GM12878 (cell line): ENCODE results near the gene COQ8B. TPM values are rescaled to one million over a fixed set of nuclear protein-coding genes. Genes with fewer than 3 reads are reported as not detected.

Experiments
- ATAC-seq: fragments of 200-7000 bp; cut with Tn5 transposase; 3 replicates; pipeline ENCODE4 v1.9.1; 2020; ENCODE audit warnings: mild to moderate bottlenecking, moderate library complexity
- BruUV-seq: library from RNA; stranded (reverse); fragments of 400-500 nt; replicated peaks from 2 replicates; lab custom pipeline; 2021; lab: Mats Ljungman, UMichigan
- CTCF ChIA-PET: fragments of 300-600 bp; sonication (Branson Sonifier 250); formaldehyde crosslinking; extraction: SDS; loops from one replicate; lab custom pipeline; 2021; ENCODE audit warnings: inconsistent platforms; lab: Yijun Ruan, JAX
- POLR2A ChIA-PET: fragments of 350-600 bp; formaldehyde crosslinking; extraction: SDS; loops from one replicate; lab custom pipeline; 2021; ENCODE audit warnings: inconsistent platforms; lab: Charles Lee
- RAD21 ChIA-PET: fragments of 300-600 bp; sonication (Branson Sonifier 250); formaldehyde crosslinking; loops from one replicate; lab custom pipeline; 2023; ENCODE audit warnings: antibody characterized with exemption; ENCODE audit not compliant: unreplicated experiment; lab: Charles Lee
- SMC1A ChIA-PET: fragments of 300-600 bp; sonication (Branson Sonifier 250); formaldehyde crosslinking; loops from one replicate; lab custom pipeline; 2023; ENCODE audit not compliant: unreplicated experiment, uncharacterized antibody; lab: Charles Lee
- DNase-seq: peaks from one replicate; pipeline ENCODE4 v3.0.0-alpha.2; 2011; ENCODE audit warnings: low read depth, low spot score
- FAIRE-seq: peaks from 3 replicates; lab custom pipeline; 2011; peaks lifted over from hg19 to GRCh38; lab: Jason Lieb, UNC
- H2AFZ ChIP-seq: 2 replicates; pipeline ENCODE4 v1.6.0; 2011; ENCODE audit warnings: low read depth, low read length, control low read depth; ENCODE audit not compliant: control insufficient read depth
- H3K27ac ChIP-seq: 2 replicates; pipeline ENCODE4 v1.5.1; 2011; ENCODE audit warnings: control low read depth; ENCODE audit not compliant: control insufficient read depth, insufficient read depth
- H3K27me3 ChIP-seq, 2 experiments: replicated peaks in 1 of 2; 2 replicates each; pipeline versions ENCODE4 v1.6.0 to v1.6.1; 2011; ENCODE audit warnings: low read length in 1 of 2; ENCODE audit not compliant: control insufficient read depth in 2 of 2, insufficient read depth in 2 of 2
- H3K36me3 ChIP-seq, 2 experiments: 2 replicates each; pipeline ENCODE4 v1.5.1; 2011; ENCODE audit warnings: low read length in 1 of 2; ENCODE audit not compliant: control insufficient read depth in 2 of 2, insufficient read depth in 2 of 2
- H3K4me1 ChIP-seq: 2 replicates; pipeline ENCODE4 v1.6.1; 2011; ENCODE audit warnings: mild to moderate bottlenecking, low read length, moderate library complexity, mixed read lengths; ENCODE audit not compliant: control insufficient read depth, insufficient read depth
- H3K4me2 ChIP-seq: 2 replicates; pipeline ENCODE4 v1.6.0; 2011; ENCODE audit warnings: control low read depth; ENCODE audit not compliant: control insufficient read depth, insufficient read depth
- H3K4me3 ChIP-seq: fragments of 200-600 bp; sonication (generic); 2 replicates; pipeline ENCODE4 v1.5.1; 2016
- H3K79me2 ChIP-seq: 2 replicates; pipeline ENCODE4 v1.6.0; 2011; ENCODE audit warnings: low read length; ENCODE audit not compliant: control insufficient read depth, insufficient read depth
- H3K9ac ChIP-seq: 2 replicates; pipeline ENCODE4 v1.8.0; 2011; ENCODE audit warnings: low read length, control low read depth, mixed read lengths; ENCODE audit not compliant: control insufficient read depth, insufficient read depth
- H3K9me3 ChIP-seq: replicated peaks from 3 replicates; pipeline ENCODE4 v1.5.1; 2011; ENCODE audit warnings: mild to moderate bottlenecking, low read length; ENCODE audit not compliant: control insufficient read depth, insufficient read depth
- H4K20me1 ChIP-seq: 2 replicates; pipeline ENCODE4 v1.6.0; 2011; ENCODE audit not compliant: control insufficient read depth, insufficient read depth
- BCL11A ChIP-seq: IDR thresholded peaks from 2 replicates; pipeline ENCODE4 v1.6.1; 2011; ENCODE audit warnings: low read depth, low read length
- CEBPB ChIP-seq, 2 experiments: fragments of 150-350 bp in 1 of 2; IDR thresholded peaks; 2 replicates each; pipeline ENCODE4 v1.6.1; 2012 to 2014; ENCODE audit warnings: low read depth in 2 of 2, low read length in 2 of 2, borderline replicate concordance in 1 of 2, inconsistent platforms in 1 of 2
- E2F4 ChIP-seq: IDR thresholded peaks from 2 replicates; pipeline ENCODE4 v1.6.1; 2012; ENCODE audit warnings: low read depth, low read length, improper control_type of control experiment
- KAT2A ChIP-seq: conservative IDR thresholded peaks from 2 replicates; pipeline ENCODE4 v1.6.1; 2011; ENCODE audit warnings: low read depth, low read length; ENCODE audit not compliant: control insufficient read depth
- MEF2A ChIP-seq: IDR thresholded peaks from 2 replicates; pipeline ENCODE4 v1.6.1; 2011; ENCODE audit warnings: low read depth, mild to moderate bottlenecking, low read length, moderate library complexity; ENCODE audit not compliant: insufficient read depth
- NKRF ChIP-seq: fragments of 450-650 bp; conservative IDR thresholded peaks from 2 replicates; pipeline ENCODE4 v1.6.1; 2017; ENCODE audit warnings: mild to moderate bottlenecking, moderate library complexity
- RAD21 ChIP-seq: IDR thresholded peaks from 2 replicates; pipeline ENCODE4 v1.6.1; 2011; ENCODE audit warnings: mild to moderate bottlenecking, low read depth, low read length, moderate library complexity; ENCODE audit not compliant: insufficient read depth
- RAD51 ChIP-seq: fragments of 450-650 bp; IDR thresholded peaks from 2 replicates; pipeline ENCODE4 v1.6.1; 2016; ENCODE audit warnings: moderate library complexity, mild to moderate bottlenecking, inconsistent platforms
- RELA ChIP-seq: fragments of 450-650 bp; IDR thresholded peaks from 2 replicates; pipeline ENCODE4 v1.8.0; 2014; ENCODE audit warnings: borderline replicate concordance; ENCODE audit not compliant: partially characterized antibody
- RFX5 ChIP-seq: IDR thresholded peaks from 2 replicates; pipeline ENCODE4 v1.6.1; 2011; ENCODE audit warnings: low read depth, low read length, improper control_type of control experiment
- SMAD5 ChIP-seq: IDR thresholded peaks from 2 replicates; pipeline ENCODE4 v1.6.1; 2016; ENCODE audit warnings: antibody characterized with exemption, low read depth
- TBL1XR1 ChIP-seq: IDR thresholded peaks from 2 replicates; pipeline ENCODE4 v1.6.1; 2012; ENCODE audit warnings: low read depth, low read length, improper control_type of control experiment
- WGBS: methylation state at CpG from one replicate; pipeline ENCODE4 v1.1.6; 2016; ENCODE audit warnings: low lambda C conversion rate; ENCODE audit not compliant: insufficient replicate concordance, insufficient coverage; ENCODE audit errors: missing lambda C conversion rate; 5-methylcytosine and 5-hydroxymethylcytosine counted together
- in situ Hi-C: fragments of 300-500 bp; cut with MboI; formaldehyde crosslinking; loops from 9 replicates; pipeline ENCODE4 v1.14.3; 2018; ENCODE audit warnings: mixed read lengths
- intact Hi-C: fragments of 100-400 bp; cut with micrococcal nuclease; formaldehyde crosslinking; loops from one replicate; pipeline ENCODE4 v1.14.2; 2022; ENCODE audit not compliant: unreplicated experiment
- polyA plus RNA-seq, 11 experiments: library from polyadenylated mRNA; depleted of rRNA in 4 of 11; unstranded in 6 of 11; stranded (reverse) in 5 of 11; fragments of >200 nt; fragmentation: Nextera tagmentation in 4 of 11; fragmentation: Illumina TruSeq in 1 of 11; extraction: Ambion mirVana in 4 of 11; extraction: Trizol in 1 of 11; gene quantifications; 1 replicate in 1 of 11; 2 replicates in 10 of 11; pipeline versions ENCODE4 v1.2.1 to v1.2.3, GENCODE V29; 2011 to 2016; ENCODE audit warnings: inconsistent platforms in 2 of 11, missing spikeins in 2 of 11, low read depth in 1 of 11
- total RNA-seq, 4 experiments: library from RNA; depleted of rRNA in 3 of 4; stranded (reverse); fragments of >200 nt in 3 of 4; fragmentation: Illumina TruSeq in 1 of 4; extraction: Trizol in 1 of 4; gene quantifications; 2 replicates each; pipeline versions ENCODE4 v1.2.1 to v1.2.3, GENCODE V29; 2013 to 2021
- TF ChIP-seq, protein P1 (sequence below): fragments of 450-650 bp; formaldehyde crosslinking; IDR thresholded peaks from 2 replicates; pipeline ENCODE4 v1.5.0; 2022; ENCODE audit warnings: mild to moderate bottlenecking, missing genetic modification characterization
- TF ChIP-seq, protein P2 (sequence below): IDR thresholded peaks from 2 replicates; pipeline ENCODE4 v1.6.1; 2012; ENCODE audit warnings: low read depth, low read length, improper control_type of control experiment
- TF ChIP-seq, protein P3 (sequence below): IDR thresholded peaks from 2 replicates; pipeline ENCODE4 v1.6.1; 2012; ENCODE audit warnings: low read depth, low read length, improper control_type of control experiment

Gene COQ8B
- total and polyA plus RNA-seq, 10 of the 15 experiments (the other 5 are each of a cell fraction or from before 2014, with no cell fraction given), result 0.39 to 37.1 (median 16.8) TPM

- DNase-seq (no peak), ATAC-seq (no peak), FAIRE-seq (no peak)
- Histone ChIP-seq H4K20me1 (peaks cover 3% of the 10 kb centered on the region), H3K4me3 (no peak overlapping the region), H3K36me3 (peaks cover 52 to 62% of the 10 kb centered on the region in 2 experiments), H3K9ac (no peak overlapping the region), H3K9me3 (no peaks in the 10 kb centered on the region), H3K4me2 (no peak overlapping the region), H3K79me2 (peaks cover 5% of the 10 kb centered on the region), H3K4me1 (no peaks in the 10 kb centered on the region), H3K27me3 (no peaks in the 10 kb centered on the region), H3K27ac (no peak overlapping the region), H2AFZ (no peak overlapping the region)
- intact Hi-C loops (no loop called here), in situ Hi-C loops (no loop called here)
- ChIA-PET SMC1A (interaction anchor here (1.3 kb wide), 1 partner anchor 10 kb away, joined by 3 read pairs; no protein-coding TSS in a partner anchor), CTCF (no interaction called here), RAD21 (no interaction called here), POLR2A (no interaction called here)
- 75% methylated on average over 7 of the region's 7 CpGs for WGBS
- BruUV-seq, result no TSS peak
- no peak for TF ChIP-seq RAD51
- TF ChIP-seq NKRF, result no peak
- no peak for TF ChIP-seq SMAD5
- TF ChIP-seq TBL1XR1, result no peak
- TF ChIP-seq, protein P1, sequence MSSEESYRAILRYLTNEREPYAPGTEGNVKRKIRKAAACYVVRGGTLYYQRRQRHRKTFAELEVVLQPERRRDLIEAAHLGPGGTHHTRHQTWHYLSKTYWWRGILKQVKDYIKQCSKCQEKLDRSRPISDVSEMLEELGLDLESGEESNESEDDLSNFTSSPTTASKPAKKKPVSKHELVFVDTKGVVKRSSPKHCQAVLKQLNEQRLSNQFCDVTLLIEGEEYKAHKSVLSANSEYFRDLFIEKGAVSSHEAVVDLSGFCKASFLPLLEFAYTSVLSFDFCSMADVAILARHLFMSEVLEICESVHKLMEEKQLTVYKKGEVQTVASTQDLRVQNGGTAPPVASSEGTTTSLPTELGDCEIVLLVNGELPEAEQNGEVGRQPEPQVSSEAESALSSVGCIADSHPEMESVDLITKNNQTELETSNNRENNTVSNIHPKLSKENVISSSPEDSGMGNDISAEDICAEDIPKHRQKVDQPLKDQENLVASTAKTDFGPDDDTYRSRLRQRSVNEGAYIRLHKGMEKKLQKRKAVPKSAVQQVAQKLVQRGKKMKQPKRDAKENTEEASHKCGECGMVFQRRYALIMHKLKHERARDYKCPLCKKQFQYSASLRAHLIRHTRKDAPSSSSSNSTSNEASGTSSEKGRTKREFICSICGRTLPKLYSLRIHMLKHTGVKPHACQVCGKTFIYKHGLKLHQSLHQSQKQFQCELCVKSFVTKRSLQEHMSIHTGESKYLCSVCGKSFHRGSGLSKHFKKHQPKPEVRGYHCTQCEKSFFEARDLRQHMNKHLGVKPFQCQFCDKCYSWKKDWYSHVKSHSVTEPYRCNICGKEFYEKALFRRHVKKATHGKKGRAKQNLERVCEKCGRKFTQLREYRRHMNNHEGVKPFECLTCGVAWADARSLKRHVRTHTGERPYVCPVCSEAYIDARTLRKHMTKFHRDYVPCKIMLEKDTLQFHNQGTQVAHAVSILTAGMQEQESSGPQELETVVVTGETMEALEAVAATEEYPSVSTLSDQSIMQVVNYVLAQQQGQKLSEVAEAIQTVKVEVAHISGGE (CRISPR knock-in tag), result no peak
- TF ChIP-seq KAT2A, result no peak
- TF ChIP-seq CEBPB (IDR thresholded peaks at IDR 0.05; ENCODE audit: borderline replicate concordance in 1 of 2, low read depth in 2 of 2, low read length in 2 of 2), result no peak
- TF ChIP-seq, protein P2, sequence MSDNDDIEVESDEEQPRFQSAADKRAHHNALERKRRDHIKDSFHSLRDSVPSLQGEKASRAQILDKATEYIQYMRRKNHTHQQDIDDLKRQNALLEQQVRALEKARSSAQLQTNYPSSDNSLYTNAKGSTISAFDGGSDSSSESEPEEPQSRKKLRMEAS, result no peak
- TF ChIP-seq RELA, result no peak
- TF ChIP-seq RAD21, result no peak
- no peak for TF ChIP-seq E2F4
- TF ChIP-seq, protein P3, sequence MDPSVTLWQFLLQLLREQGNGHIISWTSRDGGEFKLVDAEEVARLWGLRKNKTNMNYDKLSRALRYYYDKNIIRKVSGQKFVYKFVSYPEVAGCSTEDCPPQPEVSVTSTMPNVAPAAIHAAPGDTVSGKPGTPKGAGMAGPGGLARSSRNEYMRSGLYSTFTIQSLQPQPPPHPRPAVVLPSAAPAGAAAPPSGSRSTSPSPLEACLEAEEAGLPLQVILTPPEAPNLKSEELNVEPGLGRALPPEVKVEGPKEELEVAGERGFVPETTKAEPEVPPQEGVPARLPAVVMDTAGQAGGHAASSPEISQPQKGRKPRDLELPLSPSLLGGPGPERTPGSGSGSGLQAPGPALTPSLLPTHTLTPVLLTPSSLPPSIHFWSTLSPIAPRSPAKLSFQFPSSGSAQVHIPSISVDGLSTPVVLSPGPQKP, result no peak
- no peak for TF ChIP-seq MEF2A
- TF ChIP-seq BCL11A, result no peak
- TF ChIP-seq RFX5, result no peak
Measured at GRCh38 chr19:40763526-40763925, 46.8 kb upstream of the COQ8B start.
